IPS-18a (cell line): ENCODE measurements around the gene MC1R.

Experiments
- H3K27ac ChIP-seq: one replicate; pipeline ENCODE4 v1.5.1; 2013; ENCODE audit warnings: low read length
- H3K27me3 ChIP-seq: one replicate; pipeline ENCODE4 v1.6.1; 2013; ENCODE audit warnings: mild to moderate bottlenecking, low read length; ENCODE audit not compliant: control insufficient read depth, insufficient read depth
- H3K36me3 ChIP-seq: one replicate; pipeline ENCODE4 v1.6.1; 2013; ENCODE audit warnings: low read depth, low read length; ENCODE audit not compliant: control insufficient read depth
- H3K4me1 ChIP-seq: one replicate; pipeline ENCODE4 v1.6.1; 2013; ENCODE audit warnings: low read depth, low read length; ENCODE audit not compliant: control insufficient read depth
- H3K4me3 ChIP-seq: one replicate; pipeline ENCODE4 v1.5.1; 2013; ENCODE audit warnings: low read length
- H3K9ac ChIP-seq: one replicate; pipeline ENCODE4 v1.6.1; 2013; ENCODE audit warnings: mild to moderate bottlenecking, low read length, moderate library complexity
- H3K9me3 ChIP-seq: one replicate; pipeline ENCODE4 v1.6.1; 2013; ENCODE audit warnings: low read depth, low read length; ENCODE audit not compliant: control insufficient read depth

MC1R gene

DNA sequence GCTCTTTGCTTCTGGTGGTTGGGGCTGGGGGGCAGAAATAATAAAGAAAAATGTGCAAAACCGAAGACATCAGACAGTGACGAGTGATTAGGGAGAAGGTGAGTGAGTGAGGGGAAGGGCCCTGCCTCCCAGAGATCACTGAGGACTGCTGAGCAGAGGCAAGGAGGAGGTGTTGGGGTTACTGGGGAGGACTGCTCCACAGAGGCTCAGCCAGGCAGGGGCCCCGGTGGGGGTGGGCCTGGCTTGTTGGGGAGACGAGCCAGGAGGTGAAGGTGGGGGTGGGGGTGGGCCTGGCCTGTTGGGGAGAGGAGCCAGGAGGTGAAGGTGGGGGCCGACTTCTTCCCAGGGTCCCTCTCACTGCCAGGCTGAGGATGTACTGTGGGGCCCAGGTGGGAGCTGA, 27.9 kb downstream of the MC1R start:
- Histone ChIP-seq H3K9me3 (no peaks in the 10 kb centered on the region), H3K27ac (no peak overlapping the region), H3K27me3 (peaks cover 35% of the 10 kb centered on the region), H3K4me1 (no peaks in the 10 kb centered on the region), H3K9ac (no peak overlapping the region), H3K4me3 (no peak overlapping the region), H3K36me3 (no peaks in the 10 kb centered on the region)

DNA sequence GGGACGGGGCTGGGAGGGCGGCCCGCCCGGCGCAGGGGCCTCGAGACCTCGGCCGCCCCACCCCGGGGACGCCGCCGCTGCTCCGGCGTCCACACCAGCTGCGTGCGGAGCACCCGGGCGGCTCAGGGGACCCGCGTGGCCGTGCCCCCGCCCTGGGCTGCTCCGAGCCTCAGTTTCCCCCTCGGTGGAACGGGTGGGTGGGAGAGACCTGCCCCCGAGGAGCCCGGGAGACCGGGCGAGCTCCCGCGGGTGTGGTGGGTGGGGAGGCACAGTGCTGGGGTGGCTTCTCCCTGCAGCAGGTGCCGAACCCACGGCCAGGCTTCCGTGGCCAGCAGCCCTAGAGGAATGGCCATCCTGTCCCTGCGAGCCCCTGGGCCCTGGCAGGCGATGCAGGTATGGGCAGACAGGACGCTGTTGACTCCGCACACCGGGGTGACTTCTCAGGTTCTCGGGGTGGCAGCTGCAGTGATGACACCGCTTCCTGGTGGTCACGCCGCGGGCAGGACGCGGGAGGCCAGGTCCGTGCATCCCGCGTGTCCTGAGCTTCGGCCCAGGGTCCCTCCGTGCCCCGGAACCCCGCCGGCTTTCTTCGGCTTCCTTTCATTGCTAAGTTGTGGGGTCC, 30.6 kb downstream of the MC1R start:
- Histone ChIP-seq H3K27me3 (peaks cover 35% of the 10 kb centered on the region), H3K9ac (no peak overlapping the region), H3K27ac (no peak overlapping the region), H3K4me3 (peak overlapping the region; percentile 51), H3K4me1 (no peaks in the 10 kb centered on the region), H3K36me3 (no peaks in the 10 kb centered on the region), H3K9me3 (no peaks in the 10 kb centered on the region)

DNA sequence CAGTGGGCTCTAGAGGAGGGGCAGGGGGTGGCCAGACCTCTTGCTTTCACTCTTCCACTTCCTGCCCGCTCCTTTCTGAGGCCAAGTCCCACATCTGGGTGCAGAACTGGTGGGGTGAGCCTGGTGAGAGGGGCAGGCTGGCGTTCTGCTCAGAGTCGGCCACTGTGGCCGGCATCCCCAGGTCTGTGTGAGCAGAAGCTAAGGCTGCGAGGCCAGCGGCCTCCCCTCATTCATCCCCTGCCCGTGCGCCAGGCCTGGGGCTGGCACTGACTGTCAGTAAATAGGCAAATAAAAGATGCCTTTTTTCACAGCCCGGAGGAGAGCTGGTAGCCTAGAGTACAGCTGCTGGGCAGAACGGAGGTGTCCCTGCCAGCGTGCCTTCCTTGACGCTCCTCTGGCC, 31.1 kb downstream of the MC1R start:
- Histone ChIP-seq H3K9ac (no peak overlapping the region), H3K4me1 (peaks cover 1% of the 10 kb centered on the region), H3K27ac (no peak overlapping the region), H3K36me3 (no peaks in the 10 kb centered on the region), H3K4me3 (peak overlapping the region; percentile 51), H3K27me3 (peaks cover 35% of the 10 kb centered on the region), H3K9me3 (no peaks in the 10 kb centered on the region)

DNA sequence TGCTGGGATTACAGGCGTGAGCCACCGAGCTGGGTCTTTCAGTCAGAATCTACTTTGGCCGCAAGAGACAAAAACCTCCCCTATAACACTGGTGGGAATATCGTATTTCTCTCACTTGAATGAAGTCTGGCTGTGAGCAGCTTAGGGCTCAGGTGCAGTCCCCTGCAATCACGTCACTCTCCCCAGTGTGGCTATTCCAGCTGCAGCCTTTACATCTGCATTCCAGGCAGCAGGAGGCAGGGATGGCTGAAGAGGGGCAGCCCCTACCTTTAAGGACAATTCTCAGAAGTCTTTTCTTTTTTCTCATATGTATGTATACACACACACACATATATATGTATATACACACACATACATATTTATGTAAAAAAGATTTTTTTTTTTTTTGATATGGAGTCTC, 32.8 kb downstream of the MC1R start:
- Histone ChIP-seq H3K9me3 (no peaks in the 10 kb centered on the region), H3K4me1 (peaks cover 4% of the 10 kb centered on the region), H3K4me3 (no peak overlapping the region), H3K27me3 (peaks cover 30% of the 10 kb centered on the region), H3K36me3 (no peaks in the 10 kb centered on the region), H3K27ac (no peak overlapping the region), H3K9ac (no peak overlapping the region)

DNA sequence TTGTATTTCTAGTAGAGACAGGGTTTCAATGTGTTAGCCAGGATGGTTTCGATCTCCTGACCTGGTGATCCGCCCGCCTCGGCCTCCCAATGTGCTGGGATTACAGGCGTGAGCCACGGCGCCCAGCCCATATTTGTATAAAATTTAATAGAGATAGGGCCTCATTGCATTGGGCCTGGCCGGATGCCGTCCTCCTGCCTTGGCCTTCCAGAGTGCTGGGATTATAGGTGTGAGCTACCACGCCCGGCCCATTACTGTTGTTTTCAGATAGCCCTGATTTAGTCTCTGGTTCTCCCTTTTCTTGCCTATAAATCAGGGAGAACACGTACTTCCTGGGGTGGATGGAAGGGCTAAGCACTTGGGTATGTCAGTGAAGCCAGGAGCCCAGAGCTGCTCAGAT, 33.4 kb downstream of the MC1R start:
- H3K36me3 ChIP-seq = no peaks in the 10 kb centered on the region
- no peak overlapping the region for H3K4me3 ChIP-seq
- peaks cover 24% of the 10 kb centered on the region for H3K27me3 ChIP-seq
- H3K4me1 ChIP-seq = peaks cover 4% of the 10 kb centered on the region
- no peak overlapping the region for H3K9ac ChIP-seq
- H3K27ac ChIP-seq = no peak overlapping the region
- no peaks in the 10 kb centered on the region for H3K9me3 ChIP-seq

DNA sequence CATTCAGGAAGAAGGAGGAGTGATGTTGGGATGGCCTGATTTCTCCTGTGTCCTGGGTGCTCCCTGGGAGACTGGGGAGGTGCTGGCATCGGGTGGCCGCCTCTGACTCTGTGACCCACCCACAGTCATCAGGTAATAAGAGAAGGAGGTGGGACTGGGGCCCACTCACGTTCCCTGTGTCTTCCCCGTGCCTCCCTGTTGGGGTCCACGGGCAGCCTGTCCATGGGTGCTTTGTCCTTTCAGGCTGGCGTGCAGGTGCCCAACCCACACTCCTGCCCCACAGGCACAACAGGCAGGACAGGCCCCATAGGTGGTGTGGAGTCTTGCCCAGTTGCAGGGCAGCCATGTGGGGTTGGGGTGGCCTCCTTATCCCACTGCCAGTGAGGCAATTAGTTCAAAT, 33.9 kb downstream of the MC1R start:
- peaks cover 19% of the 10 kb centered on the region for H3K27me3 ChIP-seq
- H3K27ac ChIP-seq = no peak overlapping the region
- no peaks in the 10 kb centered on the region for H3K9me3 ChIP-seq
- no peak overlapping the region for H3K9ac ChIP-seq
- H3K4me1 ChIP-seq = peaks cover 4% of the 10 kb centered on the region
- H3K36me3 ChIP-seq = no peaks in the 10 kb centered on the region
- H3K4me3 ChIP-seq = no peak overlapping the region

DNA sequence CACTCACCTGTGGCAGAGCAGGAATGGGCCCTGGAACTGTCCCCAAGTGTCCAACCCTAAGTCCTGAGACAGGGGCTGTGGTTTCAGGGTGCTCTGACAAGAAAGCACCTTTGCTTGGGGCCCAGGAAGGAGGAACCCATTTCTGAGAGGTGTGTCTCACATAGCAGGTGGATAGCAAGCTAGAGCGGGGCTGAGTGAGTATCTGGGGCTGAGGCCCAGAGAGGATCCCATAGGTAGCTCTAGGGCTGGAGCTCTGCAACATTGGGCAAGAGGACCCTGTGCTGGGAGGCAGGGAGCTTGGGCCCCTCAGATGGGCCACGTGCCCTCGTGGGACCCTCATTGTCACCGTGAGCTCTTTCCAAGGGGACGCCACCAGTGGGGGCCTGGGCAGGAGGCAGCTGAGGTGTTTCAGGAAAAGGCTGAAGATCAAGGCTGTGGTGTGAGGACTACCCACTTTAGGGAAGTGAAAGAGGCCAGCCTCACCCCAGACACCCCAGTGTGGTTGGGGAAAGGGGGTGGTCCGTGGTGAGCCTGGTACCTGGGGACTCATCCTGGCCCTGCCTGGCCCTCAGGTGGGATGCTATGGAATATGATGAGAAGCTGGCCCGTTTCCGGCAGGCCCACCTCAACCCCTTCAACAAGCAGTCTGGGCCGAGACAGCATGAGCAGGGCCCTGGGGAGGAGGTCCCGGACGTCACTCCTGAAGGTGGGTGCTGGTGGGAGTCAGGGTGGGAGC, 35.2 kb downstream of the MC1R start:
- H3K27ac ChIP-seq = no peak overlapping the region
- H3K9me3 ChIP-seq = no peaks in the 10 kb centered on the region
- H3K4me3 ChIP-seq = no peak overlapping the region
- H3K27me3 ChIP-seq = peaks cover 12% of the 10 kb centered on the region
- H3K36me3 ChIP-seq = no peaks in the 10 kb centered on the region
- H3K9ac ChIP-seq = no peak overlapping the region
- peaks cover 4% of the 10 kb centered on the region for H3K4me1 ChIP-seq

DNA sequence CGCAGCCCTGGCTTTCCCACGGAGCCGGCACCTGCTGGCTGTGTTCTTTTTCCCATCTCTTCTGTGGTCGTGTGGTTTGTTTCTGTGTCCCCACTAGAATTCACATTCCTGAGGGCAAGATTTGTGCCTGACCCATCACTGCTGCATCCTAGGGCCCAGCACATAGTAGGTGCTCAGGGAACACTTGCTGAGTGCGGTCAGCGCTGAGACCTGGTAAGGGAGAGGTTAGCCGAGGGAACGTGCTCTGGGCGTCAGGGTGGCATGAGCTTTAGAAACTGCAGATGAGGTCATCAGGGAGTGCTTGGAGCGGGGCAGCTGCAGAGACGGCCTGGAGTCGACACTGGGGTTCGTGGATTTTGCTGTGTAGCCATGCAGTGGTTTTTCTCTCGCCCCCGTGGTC, 35.8 kb downstream of the MC1R start:
- Histone ChIP-seq H3K9me3 (no peaks in the 10 kb centered on the region), H3K9ac (no peak overlapping the region), H3K36me3 (no peaks in the 10 kb centered on the region), H3K27me3 (peaks cover 7% of the 10 kb centered on the region), H3K27ac (no peak overlapping the region), H3K4me3 (no peak overlapping the region), H3K4me1 (peaks cover 4% of the 10 kb centered on the region)

DNA sequence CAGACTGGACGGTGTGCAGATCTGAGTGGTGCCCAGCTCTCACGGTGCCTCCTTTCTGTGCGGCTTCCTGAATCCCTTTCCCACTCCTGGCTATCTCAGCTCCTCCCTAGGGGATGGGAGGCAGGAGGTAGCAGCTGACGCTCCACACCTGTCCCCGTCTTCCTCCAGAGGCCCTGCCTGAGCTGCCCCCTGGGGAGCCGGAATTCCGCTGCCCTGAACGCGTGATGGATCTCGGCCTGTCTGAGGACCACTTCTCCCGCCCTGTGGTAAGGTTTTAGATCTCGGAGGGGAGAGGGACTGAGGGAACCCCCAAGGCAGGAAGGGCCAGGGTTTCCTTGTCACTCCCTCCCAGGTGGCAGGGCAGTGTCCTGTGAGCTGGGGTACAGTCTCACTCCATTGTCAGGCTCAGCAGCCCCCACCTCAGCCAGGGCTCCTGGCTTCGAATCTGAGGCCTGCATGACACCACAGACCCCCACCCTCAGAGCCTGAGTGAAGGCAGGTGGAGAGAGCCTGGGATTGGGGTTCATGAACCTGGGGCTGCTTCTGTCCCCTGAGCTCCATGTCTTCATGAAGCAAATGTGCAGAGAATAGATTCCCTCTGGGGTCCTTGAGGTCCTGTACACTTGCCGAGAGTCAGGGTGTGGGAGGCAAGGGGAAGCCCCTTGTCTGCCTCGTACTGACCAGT, 36.5 kb downstream of the MC1R start:
- no peak overlapping the region for H3K9ac ChIP-seq
- no peaks in the 10 kb centered on the region for H3K36me3 ChIP-seq
- no peak overlapping the region for H3K4me3 ChIP-seq
- H3K27ac ChIP-seq = no peak overlapping the region
- H3K27me3 ChIP-seq = no peaks in the 10 kb centered on the region
- no peaks in the 10 kb centered on the region for H3K9me3 ChIP-seq
- peaks cover 4% of the 10 kb centered on the region for H3K4me1 ChIP-seq

DNA sequence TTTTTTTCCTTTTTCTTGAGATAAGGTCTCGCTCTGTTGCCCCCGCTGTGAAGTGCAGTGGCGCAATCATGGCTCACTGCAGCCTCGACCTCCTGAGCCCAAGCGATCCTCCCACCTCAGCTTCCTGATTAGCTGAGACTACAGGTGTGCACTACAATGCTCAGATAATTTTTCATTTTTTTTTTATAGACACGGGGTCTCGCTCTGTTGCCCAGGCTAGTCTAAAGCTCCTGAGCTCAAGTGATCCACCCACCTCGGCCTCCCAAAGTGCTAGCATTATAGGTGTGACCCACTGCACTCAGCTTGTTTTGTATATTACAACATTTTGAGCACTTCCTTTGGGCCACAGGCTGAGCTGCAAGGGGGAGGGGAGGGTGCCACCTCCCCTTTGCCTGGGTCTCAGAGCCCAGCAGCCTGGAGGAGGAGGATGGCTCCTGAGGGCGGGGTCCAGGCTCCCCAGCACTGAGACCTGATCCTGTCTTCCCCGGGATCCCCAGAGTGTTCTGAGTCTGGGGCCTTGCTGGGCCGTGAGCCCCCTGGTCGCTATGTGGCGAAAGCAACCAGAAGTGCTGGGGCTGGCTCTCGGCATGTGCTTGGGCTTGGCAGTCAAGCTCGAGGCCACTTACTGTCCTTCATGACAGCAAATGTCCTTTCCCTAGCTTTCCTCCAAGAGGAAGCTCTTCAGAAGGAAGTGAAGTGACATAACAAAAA, 38.0 kb downstream of the MC1R start:
- Histone ChIP-seq H3K36me3 (no peaks in the 10 kb centered on the region), H3K4me1 (peaks cover 4% of the 10 kb centered on the region), H3K4me3 (no peak overlapping the region), H3K27me3 (no peaks in the 10 kb centered on the region), H3K9ac (no peak overlapping the region), H3K27ac (no peak overlapping the region), H3K9me3 (no peaks in the 10 kb centered on the region)

DNA sequence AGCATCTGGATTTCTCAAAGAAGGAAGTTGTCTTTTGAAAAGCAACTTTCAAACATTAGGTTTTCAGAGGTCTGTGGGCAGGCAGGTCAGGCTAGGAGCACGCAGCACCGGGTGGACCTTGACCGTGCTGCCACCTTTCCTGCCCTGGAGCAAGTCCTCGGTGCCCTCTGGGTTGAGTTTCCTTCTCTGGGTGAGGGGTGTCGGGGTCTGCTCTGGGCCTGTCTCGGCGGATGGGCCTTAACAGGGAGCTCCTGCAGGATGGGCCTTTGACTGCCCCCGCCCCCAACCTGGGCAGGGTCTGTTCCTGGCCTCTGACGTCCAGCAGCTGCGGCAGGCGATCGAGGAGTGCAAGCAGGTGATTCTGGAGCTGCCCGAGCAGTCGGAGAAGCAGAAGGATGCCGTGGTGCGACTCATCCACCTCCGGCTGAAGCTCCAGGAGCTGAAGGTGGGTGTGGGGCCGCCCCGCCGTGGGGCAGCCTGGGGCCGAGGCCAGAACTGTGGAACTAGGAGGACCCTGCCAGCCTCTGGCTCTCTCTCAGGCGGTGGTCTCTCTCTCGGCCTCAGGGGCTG, 38.6 kb downstream of the MC1R start:
- no peaks in the 10 kb centered on the region for H3K36me3 ChIP-seq
- H3K27me3 ChIP-seq = no peaks in the 10 kb centered on the region
- no peaks in the 10 kb centered on the region for H3K9me3 ChIP-seq
- no peak overlapping the region for H3K9ac ChIP-seq
- no peak overlapping the region for H3K27ac ChIP-seq
- peaks cover 4% of the 10 kb centered on the region for H3K4me1 ChIP-seq
- no peak overlapping the region for H3K4me3 ChIP-seq
